OCI-LY7 (cell line): ENCODE data around the gene CASTOR2. TPM values are rescaled to one million over a fixed set of nuclear protein-coding genes. Genes with fewer than 3 reads are reported as not detected.
"Not testable (repeated sequence)": the region's sequence is repeated elsewhere in the genome, so short reads cannot be mapped to it uniquely, and the experiment has no call there.

Experiments used
- BruUV-seq: library from RNA; stranded (reverse); fragments of 400-500 nt; replicated peaks from 2 replicates; lab custom pipeline; 2021; lab: Mats Ljungman, UMichigan
- CTCF ChIA-PET: fragments of 300-600 bp; sonication (Branson Sonifier 250); formaldehyde crosslinking; loops from one replicate; lab custom pipeline; 2022; ENCODE audit warnings: antibody characterized with exemption; ENCODE audit not compliant: unreplicated experiment; lab: Charles Lee
- POLR2A ChIA-PET: fragments of 300-600 bp; sonication (Branson Sonifier 250); formaldehyde crosslinking; loops from one replicate; lab custom pipeline; 2022; ENCODE audit warnings: antibody characterized with exemption; lab: Charles Lee
- DNase-seq: peaks from one replicate; pipeline ENCODE4 v3.0.0-alpha.2; 2015; ENCODE audit warnings: low spot score
- H2AFZ ChIP-seq: fragments of 200-600 bp; sonication (generic), shearing (Covaris generic); 2 replicates; pipeline ENCODE4 v1.6.1; 2014; ENCODE audit warnings: mild to moderate bottlenecking, antibody characterized with exemption, low read length, moderate library complexity
- H3K27ac ChIP-seq: fragments of 200-600 bp; sonication (generic); 2 replicates; pipeline ENCODE4 v1.5.1; 2014; ENCODE audit warnings: mixed run types, low read depth, mild to moderate bottlenecking, moderate library complexity, low read length, inconsistent platforms; ENCODE audit not compliant: poor library complexity, severe bottlenecking
- H3K36me3 ChIP-seq: fragments of 200-600 bp; sonication (generic); 2 replicates; pipeline ENCODE4 v1.6.1; 2014; ENCODE audit warnings: mild to moderate bottlenecking, antibody characterized with exemption, low read length, moderate library complexity, mixed read lengths; ENCODE audit not compliant: insufficient read depth
- H3K4me1 ChIP-seq: fragments of 200-600 bp; sonication (generic); 2 replicates; pipeline ENCODE4 v1.5.1; 2014; ENCODE audit warnings: mild to moderate bottlenecking, low read length; ENCODE audit not compliant: insufficient read depth, poor library complexity, severe bottlenecking
- H3K4me2 ChIP-seq: fragments of 200-600 bp; sonication (generic); 2 replicates; pipeline ENCODE4 v1.6.1; 2014; ENCODE audit warnings: mild to moderate bottlenecking, low read length
- H3K4me3 ChIP-seq: fragments of 200-600 bp; sonication (generic); 2 replicates; pipeline ENCODE4 v1.5.1; 2014; ENCODE audit warnings: mild to moderate bottlenecking, low read depth, low read length; ENCODE audit not compliant: poor library complexity, severe bottlenecking
- H3K79me2 ChIP-seq: fragments of 200-600 bp; sonication (generic); 2 replicates; pipeline ENCODE4 v1.6.1; 2016; ENCODE audit warnings: low read depth, mild to moderate bottlenecking, low read length, moderate library complexity, mixed read lengths; ENCODE audit not compliant: insufficient read depth
- H3K9me2 ChIP-seq: fragments of 200-600 bp; sonication (generic); 2 replicates; pipeline ENCODE4 v1.6.1; 2016; ENCODE audit warnings: mild to moderate bottlenecking, low read length, mixed read lengths; ENCODE audit not compliant: insufficient read depth
- H3K9me3 ChIP-seq: fragments of 200-600 bp; sonication (generic); 2 replicates; pipeline ENCODE4 v1.6.1; 2014; ENCODE audit warnings: mild to moderate bottlenecking, mixed run types, low read length, mixed read lengths
- H4K20me1 ChIP-seq: fragments of 200-600 bp; sonication (generic); 2 replicates; pipeline ENCODE4 v1.6.1; 2014; ENCODE audit warnings: mild to moderate bottlenecking, antibody characterized with exemption, low read length, moderate library complexity, mixed read lengths; ENCODE audit not compliant: insufficient read depth
- intact Hi-C: fragments of 100-400 bp; cut with micrococcal nuclease; formaldehyde crosslinking; loops from one replicate; pipeline ENCODE4 v1.10.0; 2022; ENCODE audit not compliant: unreplicated experiment
- total RNA-seq, 2 experiments: library from RNA; depleted of rRNA in 1 of 2; stranded (reverse); fragments of >200 nt in 1 of 2; shearing (Covaris generic) in 1 of 2; gene quantifications; 2 replicates each; pipeline ENCODE4 v1.2.3, GENCODE V29; 2014 to 2022

CASTOR2 gene
- total RNA-seq, 2 experiments from 2014 or later: 5.8 to 13.7 TPM

DNA sequence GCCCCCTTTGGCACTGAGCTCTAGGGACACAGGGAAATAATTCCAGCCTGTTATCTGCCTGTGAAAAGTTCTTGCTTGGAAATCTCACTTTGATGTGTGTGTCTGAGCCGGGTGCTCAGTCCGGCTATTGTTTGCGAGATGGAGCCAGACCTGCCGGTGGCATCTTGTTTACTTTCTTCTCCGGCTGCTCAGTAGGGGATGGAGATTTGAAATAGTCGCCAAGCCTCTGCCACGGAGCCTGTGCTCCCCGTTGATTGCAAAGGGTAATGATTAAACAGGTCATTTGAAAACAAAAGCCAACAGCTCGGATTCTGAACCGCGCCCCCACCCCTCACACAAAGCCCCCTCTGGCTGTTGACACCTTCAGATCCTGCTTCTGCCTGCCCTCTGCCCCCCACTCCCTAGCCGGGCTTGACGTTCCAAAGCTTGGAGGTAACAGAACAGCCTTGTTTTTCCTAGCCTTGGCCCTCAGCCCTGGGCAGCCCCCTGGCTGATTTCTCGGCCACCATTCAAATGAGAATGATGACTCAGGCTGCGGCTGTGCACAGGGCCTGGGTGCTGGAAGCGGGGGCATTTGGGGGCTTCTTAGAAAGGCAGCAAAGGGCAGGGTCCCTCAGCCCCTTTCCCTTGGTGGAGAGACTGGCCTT is 1.8 kb downstream of the CASTOR2 start:
- H3K36me3 ChIP-seq, H3K4me2 ChIP-seq, intact Hi-C loops: not testable (repeated sequence)

DNA sequence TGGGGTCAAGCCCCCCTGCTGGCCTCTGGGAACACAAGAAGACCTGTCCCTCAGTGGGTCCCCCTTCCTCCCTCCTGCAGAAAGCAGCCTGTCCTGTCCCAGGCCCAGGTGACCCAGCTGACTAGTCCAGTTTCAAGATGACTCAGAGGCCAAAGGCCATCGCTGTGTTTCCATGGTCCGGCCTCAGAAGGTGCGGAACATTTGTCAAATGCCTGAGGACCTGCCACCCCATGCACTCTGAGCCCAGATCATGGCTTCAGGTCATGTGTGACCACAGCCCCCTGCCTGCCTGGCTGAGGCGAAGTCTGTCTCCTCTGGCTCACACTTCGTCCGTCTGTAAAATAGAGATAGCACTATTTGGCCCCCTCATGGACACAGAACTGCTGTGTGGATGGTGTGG is 2.4 kb downstream of the CASTOR2 start:
- H3K9me2 ChIP-seq, H3K4me2 ChIP-seq, POLR2A ChIA-PET, H4K20me1 ChIP-seq, CTCF ChIA-PET, intact Hi-C loops, H3K4me3 ChIP-seq, DNase-seq, H3K79me2 ChIP-seq, H3K27ac ChIP-seq, H3K36me3 ChIP-seq, H3K4me1 ChIP-seq, H2AFZ ChIP-seq, BruUV-seq, H3K9me3 ChIP-seq: not testable (repeated sequence)

More for the DNA sequence above, 1.8 kb downstream of the CASTOR2 start:
- H3K79me2 ChIP-seq, POLR2A ChIA-PET, H3K27ac ChIP-seq, H3K4me3 ChIP-seq, H3K9me3 ChIP-seq, H4K20me1 ChIP-seq, H3K9me2 ChIP-seq, H2AFZ ChIP-seq, H3K4me1 ChIP-seq, DNase-seq, CTCF ChIA-PET, BruUV-seq: not testable (repeated sequence)

DNA sequence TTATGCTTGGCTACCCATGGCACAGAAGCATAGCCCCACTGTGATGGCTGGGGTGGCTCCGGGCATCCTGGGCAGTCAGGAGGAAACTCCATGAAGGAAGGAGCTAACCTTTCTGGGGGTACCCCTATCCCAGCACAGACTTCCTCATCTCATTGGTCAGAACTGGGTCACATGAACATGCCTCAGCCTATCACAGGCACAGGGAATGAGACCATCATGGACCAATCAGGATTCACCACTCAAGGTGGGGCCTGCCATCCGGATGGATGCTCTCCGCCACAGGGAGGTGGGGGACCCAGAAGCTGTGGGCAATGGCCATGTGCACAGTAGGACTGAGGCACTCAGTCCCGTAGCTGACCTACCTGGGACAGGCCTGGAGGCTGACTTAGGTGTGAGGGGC is 6.9 kb downstream of the CASTOR2 start:
- H3K9me2 ChIP-seq, BruUV-seq, H3K27ac ChIP-seq, H3K4me3 ChIP-seq, H3K36me3 ChIP-seq, H3K4me1 ChIP-seq, H4K20me1 ChIP-seq, H3K79me2 ChIP-seq, DNase-seq, H3K9me3 ChIP-seq, CTCF ChIA-PET, H2AFZ ChIP-seq, H3K4me2 ChIP-seq, POLR2A ChIA-PET, intact Hi-C loops: not testable (repeated sequence)

DNA sequence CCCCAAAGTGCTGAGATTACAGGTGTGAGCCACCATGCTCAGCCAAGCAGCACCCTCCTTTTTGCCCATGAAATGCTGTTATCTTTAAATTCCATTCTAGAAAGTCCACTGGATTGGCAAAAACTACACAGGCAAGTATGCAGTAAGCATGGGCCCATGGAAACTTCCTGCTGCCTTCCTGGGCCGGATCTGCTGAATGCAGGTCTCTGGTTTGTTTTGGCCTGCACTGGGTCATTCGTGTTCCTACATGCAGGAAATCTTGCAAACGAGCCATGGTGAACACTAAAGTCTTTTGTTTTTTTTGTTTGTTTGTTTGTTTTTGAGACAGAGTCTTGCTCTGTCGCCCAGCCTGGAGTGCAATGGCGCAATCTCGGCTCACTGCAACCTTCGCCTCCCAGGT is 7.9 kb downstream of the CASTOR2 start:
- H3K36me3 ChIP-seq, H3K4me1 ChIP-seq, intact Hi-C loops, H3K9me2 ChIP-seq, H3K9me3 ChIP-seq, H3K4me3 ChIP-seq, CTCF ChIA-PET, H3K79me2 ChIP-seq, H3K4me2 ChIP-seq, BruUV-seq, H4K20me1 ChIP-seq, DNase-seq, H3K27ac ChIP-seq, H2AFZ ChIP-seq, POLR2A ChIA-PET: not testable (repeated sequence)

DNA sequence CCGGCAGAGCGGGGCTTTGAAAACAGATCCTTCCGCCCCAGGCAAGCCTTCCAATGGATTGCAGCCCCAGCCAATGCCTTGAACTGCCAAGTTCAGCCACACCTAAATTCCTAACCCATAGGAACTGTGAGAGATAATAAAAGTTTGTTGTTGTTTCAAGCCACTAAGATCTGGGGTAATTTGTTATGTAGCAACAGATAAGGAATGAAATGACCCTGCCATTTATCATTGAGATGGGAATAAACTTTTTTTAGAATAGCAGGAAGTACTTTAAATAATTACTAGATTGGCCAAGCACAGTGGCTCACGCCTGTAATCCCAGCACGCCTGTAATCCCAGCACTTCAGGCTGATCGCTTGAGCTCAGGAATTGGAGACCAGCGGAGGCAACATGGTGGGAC is 11.5 kb downstream of the CASTOR2 start:
- H4K20me1 ChIP-seq, H3K4me1 ChIP-seq, H3K4me2 ChIP-seq, intact Hi-C loops, H3K36me3 ChIP-seq, H3K9me3 ChIP-seq, H3K79me2 ChIP-seq, DNase-seq, BruUV-seq, H3K27ac ChIP-seq, H3K4me3 ChIP-seq, H3K9me2 ChIP-seq, H2AFZ ChIP-seq, POLR2A ChIA-PET, CTCF ChIA-PET: not testable (repeated sequence)

DNA sequence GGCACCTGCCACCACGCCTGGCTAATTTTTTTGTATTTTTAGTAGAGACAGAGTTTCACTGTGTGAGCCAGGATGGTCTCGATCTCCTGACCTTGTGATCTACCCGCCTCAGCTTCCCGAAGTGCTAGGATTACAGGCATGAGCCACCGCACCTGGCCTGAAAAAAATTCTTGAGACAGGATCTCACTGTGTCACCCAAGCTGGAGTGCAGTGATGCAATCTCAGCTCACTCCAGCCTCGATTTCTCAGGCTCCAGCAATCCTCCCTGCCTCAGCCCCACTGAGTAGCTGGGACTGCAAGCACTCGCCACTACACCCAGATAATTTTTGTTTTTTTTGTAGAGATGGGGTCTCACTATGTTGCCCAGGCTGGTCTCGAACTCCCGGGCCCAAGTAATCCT is 13.0 kb downstream of the CASTOR2 start:
- H3K9me2 ChIP-seq, H3K4me3 ChIP-seq, DNase-seq, H3K4me2 ChIP-seq, H3K9me3 ChIP-seq, BruUV-seq, H3K36me3 ChIP-seq, POLR2A ChIA-PET, H2AFZ ChIP-seq, intact Hi-C loops, H3K4me1 ChIP-seq, H4K20me1 ChIP-seq, H3K27ac ChIP-seq, H3K79me2 ChIP-seq, CTCF ChIA-PET: not testable (repeated sequence)
